SIG-M5 (cell line): ENCODE data around the gene NCBP2.

Experiments used
- DNase-seq: peaks from one replicate; lab custom pipeline; 2025; lab: John Stamatoyannopoulos, UW

The NCBP2 gene

GRCh38 chr3:196942226-196942914 is at the start of gene NCBP2:
NCBP2 (minus strand) TSS chr3:196942528; CDS start chr3:196942503, 25 bp downstream.
- peak; percentile 87 for DNase-seq

- DNase-seq = no peak
Observed at GRCh38 chr3:196991581-196992460, 49.5 kb upstream of the NCBP2 start.

- no peak for DNase-seq
Observed at GRCh38 chr3:196990601-196991007, 48.3 kb upstream of the NCBP2 start.

GRCh38 chr3:196989721-196990262 is 47.5 kb upstream of the NCBP2 start:
- DNase-seq = no peak

GRCh38 chr3:196988241-196989029 is 46.1 kb upstream of the NCBP2 start:
- DNase-seq = no peak

- DNase-seq = no peak
Observed at GRCh38 chr3:196987022-196987421, 44.7 kb upstream of the NCBP2 start.

- DNase-seq = no peak
Observed at GRCh38 chr3:196985954-196986885, 43.9 kb upstream of the NCBP2 start.

- no peak for DNase-seq
Observed at GRCh38 chr3:196985298-196985697, 43.0 kb upstream of the NCBP2 start.

GRCh38 chr3:196983186-196983585 is 40.9 kb upstream of the NCBP2 start:
- DNase-seq = no peak

- DNase-seq = no peak
Observed at GRCh38 chr3:196981657-196982056, 39.3 kb upstream of the NCBP2 start.

- DNase-seq = no peak
Observed at GRCh38 chr3:196979545-196979944, 37.2 kb upstream of the NCBP2 start.

- DNase-seq = no peak
Observed at GRCh38 chr3:196976941-196977340, 34.6 kb upstream of the NCBP2 start.

GRCh38 chr3:196975349-196975748 is 33.0 kb upstream of the NCBP2 start:
- DNase-seq = no peak

- no peak for DNase-seq
Observed at GRCh38 chr3:196974661-196975060, 32.3 kb upstream of the NCBP2 start.

GRCh38 chr3:196971094-196971698 is 28.9 kb upstream of the NCBP2 start:
- DNase-seq = no peak

- no peak for DNase-seq
Observed at GRCh38 chr3:196970547-196971093, 28.3 kb upstream of the NCBP2 start.

- DNase-seq = no peak
Observed at GRCh38 chr3:196969660-196970546, 27.6 kb upstream of the NCBP2 start.

GRCh38 chr3:196969134-196969659 is 26.9 kb upstream of the NCBP2 start:
- no peak for DNase-seq
